PC-3 (cell line): ENCODE measurements around the gene CD40. TPM values are rescaled to one million over a fixed set of nuclear protein-coding genes. Genes with fewer than 3 reads are reported as not detected.

Experiments
- ATAC-seq: fragments of 200-7000 bp; cut with Tn5 transposase; 2 replicates; pipeline ENCODE4 v1.9.1; 2020; ENCODE audit warnings: mild to moderate bottlenecking, moderate library complexity
- BruUV-seq: library from RNA; stranded (reverse); fragments of 400-500 nt; replicated peaks from 2 replicates; lab custom pipeline; 2021; lab: Mats Ljungman, UMichigan
- CTCF ChIA-PET: fragments of 300-600 bp; sonication (Branson Sonifier 250); formaldehyde crosslinking; loops from one replicate; lab custom pipeline; 2022; ENCODE audit warnings: antibody characterized with exemption; lab: Charles Lee
- POLR2A ChIA-PET: fragments of 300-600 bp; sonication (Branson Sonifier 250); formaldehyde crosslinking; loops from one replicate; lab custom pipeline; 2022; ENCODE audit warnings: antibody characterized with exemption; ENCODE audit not compliant: unreplicated experiment; lab: Charles Lee
- DNase-seq: peaks from one replicate; pipeline ENCODE4 v3.0.0-alpha.2; 2015
- H2AFZ ChIP-seq: fragments of 300-600 bp; sonication (generic); 2 replicates; pipeline ENCODE4 v1.6.0; 2016; ENCODE audit warnings: antibody characterized with exemption, low read length
- H3F3A ChIP-seq: fragments of 300-600 bp; sonication (generic); one replicate; pipeline ENCODE4 v1.6.0; 2017; ENCODE audit warnings: antibody characterized with exemption, low read length, control low read depth, mild to moderate bottlenecking; ENCODE audit not compliant: unreplicated experiment
- H3K27ac ChIP-seq: fragments of 300-600 bp; sonication (generic); 2 replicates; pipeline ENCODE4 v1.5.1; 2016; ENCODE audit warnings: mild to moderate bottlenecking, low read length
- H3K27me3 ChIP-seq: fragments of 300-600 bp; sonication (generic); 2 replicates; pipeline ENCODE4 v1.6.1; 2016; ENCODE audit warnings: low read length, mixed read lengths
- H3K36me3 ChIP-seq: fragments of 300-600 bp; sonication (generic); 2 replicates; pipeline ENCODE4 v1.6.1; 2016; ENCODE audit warnings: low read depth, mixed run types, low read length, mixed read lengths
- H3K4me1 ChIP-seq: fragments of 300-600 bp; sonication (generic); 2 replicates; pipeline ENCODE4 v1.5.1; 2016; ENCODE audit warnings: low read length; ENCODE audit not compliant: insufficient read depth
- H3K4me2 ChIP-seq: fragments of 300-600 bp; sonication (generic); 2 replicates; pipeline ENCODE4 v1.6.0; 2016; ENCODE audit warnings: low read length
- H3K4me3 ChIP-seq: fragments of 300-600 bp; sonication (generic); 2 replicates; pipeline ENCODE4 v1.5.1; 2016; ENCODE audit warnings: mild to moderate bottlenecking, low read length, mixed read lengths
- H3K79me2 ChIP-seq: fragments of 300-600 bp; sonication (generic); 2 replicates; pipeline ENCODE4 v1.6.1; 2017; ENCODE audit warnings: low read length, mixed read lengths
- H3K9ac ChIP-seq: fragments of 300-600 bp; sonication (generic); 2 replicates; pipeline ENCODE4 v1.6.0; 2016; ENCODE audit warnings: mild to moderate bottlenecking, low read length
- H3K9me2 ChIP-seq: fragments of 300-600 bp; sonication (generic); replicated peaks from 2 replicates; pipeline ENCODE4 v1.6.1; 2016; ENCODE audit warnings: mixed run types, low read length, mixed read lengths
- H3K9me3 ChIP-seq: fragments of 300-600 bp; sonication (generic); 2 replicates; pipeline ENCODE4 v1.6.1; 2016; ENCODE audit warnings: low read length, mixed read lengths
- H4K20me1 ChIP-seq: fragments of 300-600 bp; sonication (generic); 2 replicates; pipeline ENCODE4 v1.6.1; 2016; ENCODE audit warnings: low read length, mixed read lengths
- CTCF ChIP-seq: fragments of 300-600 bp; sonication (generic); conservative IDR thresholded peaks from 2 replicates; pipeline ENCODE4 v1.5.1; 2017; ENCODE audit warnings: antibody characterized with exemption, low read depth, mild to moderate bottlenecking, low read length
- EZH2 ChIP-seq: fragments of 300-600 bp; sonication (generic); IDR thresholded peaks from one replicate; pipeline ENCODE4 v1.6.1; 2017; ENCODE audit warnings: antibody characterized with exemption, mild to moderate bottlenecking, low read length; ENCODE audit not compliant: unreplicated experiment
- EZH2phosphoT487 ChIP-seq: fragments of 300-600 bp; sonication (generic); IDR thresholded peaks from 2 replicates; pipeline ENCODE4 v1.6.1; 2018; ENCODE audit warnings: mild to moderate bottlenecking, antibody characterized with exemption, low read length, borderline replicate concordance
- intact Hi-C: fragments of 100-400 bp; cut with micrococcal nuclease; formaldehyde crosslinking; loops from 2 replicates; pipeline ENCODE4 v1.9.0; 2023
- total RNA-seq: library from RNA; depleted of rRNA; stranded (reverse); fragments of >200 nt; gene quantifications from 2 replicates; pipeline ENCODE4 v1.2.3, GENCODE V29; 2014

CD40 gene
- total RNA-seq, 1 experiment from 2014 or later = 4.6 TPM

GRCh38 chr20:46108976-46109375, 9.1 kb upstream of the CD40 start:
- POLR2A ChIA-PET = no interaction called here
- no peaks in the 10 kb centered on the region for H3K79me2 ChIP-seq
- CTCF ChIA-PET = no interaction called here
- no peaks in the 10 kb centered on the region for H3K9me2 ChIP-seq
- BruUV-seq = no TSS peak
- H3K9me3 ChIP-seq = no peaks in the 10 kb centered on the region
- TF ChIP-seq EZH2phosphoT487 = no peak
- TF ChIP-seq CTCF = no peak
- no peak for TF ChIP-seq EZH2
- DNase-seq = no peak
- no peak for ATAC-seq
- no peaks in the 10 kb centered on the region for H4K20me1 ChIP-seq
- H3K27me3 ChIP-seq = peaks cover 87% of the 10 kb centered on the region
- no peaks in the 10 kb centered on the region for H3K36me3 ChIP-seq
- no peaks in the 10 kb centered on the region for H3K4me1 ChIP-seq
- H3K9ac ChIP-seq = no peak overlapping the region
- intact Hi-C loops = no loop called here
- no peak overlapping the region for H3K27ac ChIP-seq
- no peaks in the 10 kb centered on the region for H3F3A ChIP-seq
- H2AFZ ChIP-seq = no peak overlapping the region
- no peak overlapping the region for H3K4me2 ChIP-seq
- H3K4me3 ChIP-seq = no peak overlapping the region

- ChIA-PET CTCF (no interaction called here), POLR2A (no interaction called here)
- Histone ChIP-seq H4K20me1 (no peaks in the 10 kb centered on the region), H2AFZ (no peak overlapping the region), H3K4me2 (no peak overlapping the region), H3K36me3 (no peaks in the 10 kb centered on the region), H3F3A (no peaks in the 10 kb centered on the region), H3K4me3 (no peak overlapping the region), H3K9me2 (no peaks in the 10 kb centered on the region), H3K9ac (no peak overlapping the region), H3K79me2 (no peaks in the 10 kb centered on the region), H3K4me1 (no peaks in the 10 kb centered on the region), H3K9me3 (no peaks in the 10 kb centered on the region), H3K27me3 (peaks cover 70% of the 10 kb centered on the region), H3K27ac (no peak overlapping the region)
- TF ChIP-seq EZH2 = no peak
- TF ChIP-seq EZH2phosphoT487 = no peak
- TF ChIP-seq CTCF = no peak
- no peak for ATAC-seq
- intact Hi-C loops = no loop called here
- no peak for DNase-seq
- no TSS peak for BruUV-seq
Measured at GRCh38 chr20:46111028-46111835, 6.9 kb upstream of the CD40 start.

GRCh38 chr20:46111836-46112212, 6.3 kb upstream of the CD40 start:
- no peaks in the 10 kb centered on the region for H3K9me2 ChIP-seq
- TF ChIP-seq EZH2phosphoT487 (no peak), CTCF (no peak), EZH2 (no peak)
- H3F3A ChIP-seq = no peaks in the 10 kb centered on the region
- no peak overlapping the region for H3K27ac ChIP-seq
- CTCF ChIA-PET = no interaction called here
- intact Hi-C loops = no loop called here
- no peak overlapping the region for H2AFZ ChIP-seq
- no peak overlapping the region for H3K4me3 ChIP-seq
- no peaks in the 10 kb centered on the region for H3K4me1 ChIP-seq
- H3K79me2 ChIP-seq = no peaks in the 10 kb centered on the region
- no peaks in the 10 kb centered on the region for H3K9me3 ChIP-seq
- no peak overlapping the region for H3K9ac ChIP-seq
- H3K27me3 ChIP-seq = peaks cover 65% of the 10 kb centered on the region
- no peak for DNase-seq
- BruUV-seq = no TSS peak
- ATAC-seq = no peak
- H3K36me3 ChIP-seq = no peaks in the 10 kb centered on the region
- no peak overlapping the region for H3K4me2 ChIP-seq
- POLR2A ChIA-PET = no interaction called here
- no peaks in the 10 kb centered on the region for H4K20me1 ChIP-seq
